Panc1 (cell line): Measurements from ENCODE around the gene ZFP92. TPM values are rescaled to one million over a fixed set of nuclear protein-coding genes. Genes with fewer than 3 reads are reported as not detected.

Source experiments
- ATAC-seq: fragments of 200-7000 bp; cut with Tn5 transposase; 2 replicates; pipeline ENCODE4 v1.9.1; 2020; ENCODE audit warnings: mild to moderate bottlenecking, moderate library complexity
- BruUV-seq: library from RNA; stranded (reverse); fragments of 400-500 nt; replicated peaks from 2 replicates; lab custom pipeline; 2021; lab: Mats Ljungman, UMichigan
- CTCF ChIA-PET: fragments of 300-600 bp; sonication (Branson Sonifier 250); formaldehyde crosslinking; loops from one replicate; lab custom pipeline; 2022; ENCODE audit warnings: antibody characterized with exemption; lab: Charles Lee
- POLR2A ChIA-PET: fragments of 300-600 bp; sonication (Branson Sonifier 250); formaldehyde crosslinking; loops from one replicate; lab custom pipeline; 2022; ENCODE audit warnings: antibody characterized with exemption; lab: Charles Lee
- DNase-seq: peaks from one replicate; pipeline ENCODE4 v3.0.0-alpha.2; 2010; ENCODE audit warnings: low read depth, low spot score
- H3K27ac ChIP-seq: 2 replicates; pipeline ENCODE4 v1.5.1; 2011; ENCODE audit warnings: mild to moderate bottlenecking, low read length, inconsistent platforms
- H3K27me3 ChIP-seq: fragments of 200-500 bp; sonication (Bioruptor generic); 2 replicates; pipeline ENCODE4 v1.6.0; 2014; ENCODE audit warnings: low read length, inconsistent platforms; ENCODE audit not compliant: control insufficient read depth, insufficient read depth
- H3K36me3 ChIP-seq: fragments of 200-500 bp; sonication (Bioruptor generic); 2 replicates; pipeline ENCODE4 v1.5.1; 2014; ENCODE audit warnings: inconsistent platforms, mild to moderate bottlenecking, low read length, moderate library complexity; ENCODE audit not compliant: control insufficient read depth, insufficient read depth
- H3K4me1 ChIP-seq: 2 replicates; pipeline ENCODE4 v1.5.1; 2011; ENCODE audit warnings: inconsistent platforms, mild to moderate bottlenecking, low read length, moderate library complexity; ENCODE audit not compliant: control insufficient read depth, insufficient read depth
- H3K4me3 ChIP-seq, 2 experiments: 2 replicates each; pipeline ENCODE4 v1.5.1; 2011 to 2012; ENCODE audit warnings: low read depth in 2 of 2, low read length in 2 of 2, mild to moderate bottlenecking in 2 of 2, inconsistent platforms in 1 of 2, moderate library complexity in 1 of 2
- H3K9me3 ChIP-seq: fragments of 200-500 bp; sonication (Bioruptor generic); 2 replicates; pipeline ENCODE4 v1.5.1; 2014; ENCODE audit warnings: low read depth, mild to moderate bottlenecking, inconsistent platforms, low read length, moderate library complexity; ENCODE audit not compliant: control insufficient read depth, insufficient read depth
- POLR2AphosphoS5 ChIP-seq: IDR thresholded peaks from 2 replicates; pipeline ENCODE4 v1.6.1; 2012; ENCODE audit warnings: mild to moderate bottlenecking, low read depth, low read length, moderate library complexity
- SIN3A ChIP-seq: IDR thresholded peaks from 2 replicates; pipeline ENCODE4 v1.6.1; 2012; ENCODE audit warnings: low read depth, mild to moderate bottlenecking, low read length, moderate library complexity, borderline replicate concordance; ENCODE audit not compliant: insufficient read depth
- TCF7L2 ChIP-seq: IDR thresholded peaks from 2 replicates; pipeline ENCODE4 v1.6.1; 2011; ENCODE audit warnings: mild to moderate bottlenecking, low read depth, low read length, inconsistent platforms
- in situ Hi-C: cut with HindIII; loops from 2 replicates; pipeline ENCODE4 v1.10.0; 2016; ENCODE audit warnings: low sequenced_read_pairs, low pct_unique_long_range_greater_than_20kb
- intact Hi-C: fragments of 100-400 bp; cut with micrococcal nuclease; formaldehyde crosslinking; loops from one replicate; pipeline ENCODE4 v1.10.0; 2022; ENCODE audit not compliant: unreplicated experiment
- total RNA-seq: library from RNA; stranded (reverse); gene quantifications from one replicate; pipeline ENCODE4 v1.2.1, GENCODE V29; 2021; ENCODE audit not compliant: unreplicated experiment
- TF ChIP-seq, protein P1 (sequence below): fragments of 450-650 bp; IDR thresholded peaks from 2 replicates; pipeline ENCODE4 v1.5.1; 2017; ENCODE audit warnings: mild to moderate bottlenecking
- TF ChIP-seq, protein P2 (sequence below), 2 experiments: IDR thresholded peaks; 2 replicates each; pipeline ENCODE4 v1.6.1; 2011 to 2012; ENCODE audit warnings: low read depth in 2 of 2, control low read depth in 1 of 2, low read length in 1 of 2, mild to moderate bottlenecking in 1 of 2, moderate library complexity in 1 of 2; ENCODE audit not compliant: insufficient read depth in 1 of 2

Gene ZFP92
- total RNA-seq, 1 experiment from 2014 or later, result 0.90 TPM

DNA sequence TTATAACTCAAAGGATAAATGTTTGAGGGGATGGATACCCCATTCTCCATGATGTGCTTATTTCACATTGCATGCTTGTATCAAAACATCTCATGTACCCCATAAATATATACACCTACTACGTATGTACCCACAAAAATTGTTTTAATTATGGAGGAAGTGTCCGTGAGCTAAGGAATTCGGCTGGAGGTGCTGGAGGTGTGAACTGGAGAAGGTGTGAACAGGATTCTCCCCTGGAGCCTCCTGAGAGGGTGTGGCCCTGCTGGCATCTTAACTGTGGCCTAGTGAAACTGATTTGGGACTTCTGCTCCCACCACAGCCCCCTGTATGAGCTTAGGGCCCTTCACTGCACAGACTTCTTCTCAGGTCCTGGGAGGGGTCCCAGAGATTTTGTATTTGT is 33.5 kb upstream of the ZFP92 start:
- ChIA-PET POLR2A (no interaction called here), CTCF (no interaction called here)
- Histone ChIP-seq H3K27me3 (peaks cover 4% of the 10 kb centered on the region; the same call in 1 of the 2 replicates), H3K36me3 (no peaks in the 10 kb centered on the region), H3K27ac (no peak overlapping the region), H3K4me3 (no peak overlapping the region), H3K9me3 (no peaks in the 10 kb centered on the region), H3K4me1 (no peaks in the 10 kb centered on the region)
- intact Hi-C loops (no loop called here), in situ Hi-C loops (no loop called here)
- TF ChIP-seq, protein P1, sequence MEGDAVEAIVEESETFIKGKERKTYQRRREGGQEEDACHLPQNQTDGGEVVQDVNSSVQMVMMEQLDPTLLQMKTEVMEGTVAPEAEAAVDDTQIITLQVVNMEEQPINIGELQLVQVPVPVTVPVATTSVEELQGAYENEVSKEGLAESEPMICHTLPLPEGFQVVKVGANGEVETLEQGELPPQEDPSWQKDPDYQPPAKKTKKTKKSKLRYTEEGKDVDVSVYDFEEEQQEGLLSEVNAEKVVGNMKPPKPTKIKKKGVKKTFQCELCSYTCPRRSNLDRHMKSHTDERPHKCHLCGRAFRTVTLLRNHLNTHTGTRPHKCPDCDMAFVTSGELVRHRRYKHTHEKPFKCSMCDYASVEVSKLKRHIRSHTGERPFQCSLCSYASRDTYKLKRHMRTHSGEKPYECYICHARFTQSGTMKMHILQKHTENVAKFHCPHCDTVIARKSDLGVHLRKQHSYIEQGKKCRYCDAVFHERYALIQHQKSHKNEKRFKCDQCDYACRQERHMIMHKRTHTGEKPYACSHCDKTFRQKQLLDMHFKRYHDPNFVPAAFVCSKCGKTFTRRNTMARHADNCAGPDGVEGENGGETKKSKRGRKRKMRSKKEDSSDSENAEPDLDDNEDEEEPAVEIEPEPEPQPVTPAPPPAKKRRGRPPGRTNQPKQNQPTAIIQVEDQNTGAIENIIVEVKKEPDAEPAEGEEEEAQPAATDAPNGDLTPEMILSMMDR, result no peak
- TF ChIP-seq, protein P2, sequence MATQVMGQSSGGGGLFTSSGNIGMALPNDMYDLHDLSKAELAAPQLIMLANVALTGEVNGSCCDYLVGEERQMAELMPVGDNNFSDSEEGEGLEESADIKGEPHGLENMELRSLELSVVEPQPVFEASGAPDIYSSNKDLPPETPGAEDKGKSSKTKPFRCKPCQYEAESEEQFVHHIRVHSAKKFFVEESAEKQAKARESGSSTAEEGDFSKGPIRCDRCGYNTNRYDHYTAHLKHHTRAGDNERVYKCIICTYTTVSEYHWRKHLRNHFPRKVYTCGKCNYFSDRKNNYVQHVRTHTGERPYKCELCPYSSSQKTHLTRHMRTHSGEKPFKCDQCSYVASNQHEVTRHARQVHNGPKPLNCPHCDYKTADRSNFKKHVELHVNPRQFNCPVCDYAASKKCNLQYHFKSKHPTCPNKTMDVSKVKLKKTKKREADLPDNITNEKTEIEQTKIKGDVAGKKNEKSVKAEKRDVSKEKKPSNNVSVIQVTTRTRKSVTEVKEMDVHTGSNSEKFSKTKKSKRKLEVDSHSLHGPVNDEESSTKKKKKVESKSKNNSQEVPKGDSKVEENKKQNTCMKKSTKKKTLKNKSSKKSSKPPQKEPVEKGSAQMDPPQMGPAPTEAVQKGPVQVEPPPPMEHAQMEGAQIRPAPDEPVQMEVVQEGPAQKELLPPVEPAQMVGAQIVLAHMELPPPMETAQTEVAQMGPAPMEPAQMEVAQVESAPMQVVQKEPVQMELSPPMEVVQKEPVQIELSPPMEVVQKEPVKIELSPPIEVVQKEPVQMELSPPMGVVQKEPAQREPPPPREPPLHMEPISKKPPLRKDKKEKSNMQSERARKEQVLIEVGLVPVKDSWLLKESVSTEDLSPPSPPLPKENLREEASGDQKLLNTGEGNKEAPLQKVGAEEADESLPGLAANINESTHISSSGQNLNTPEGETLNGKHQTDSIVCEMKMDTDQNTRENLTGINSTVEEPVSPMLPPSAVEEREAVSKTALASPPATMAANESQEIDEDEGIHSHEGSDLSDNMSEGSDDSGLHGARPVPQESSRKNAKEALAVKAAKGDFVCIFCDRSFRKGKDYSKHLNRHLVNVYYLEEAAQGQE (IDR thresholded peaks at IDR 0.05; ENCODE audit: insufficient read depth in 1 of 2, low read depth in 2 of 2, low read length in 1 of 2), result no peak
- ATAC-seq (no peak), DNase-seq (no peak)
- BruUV-seq, result no TSS peak

DNA sequence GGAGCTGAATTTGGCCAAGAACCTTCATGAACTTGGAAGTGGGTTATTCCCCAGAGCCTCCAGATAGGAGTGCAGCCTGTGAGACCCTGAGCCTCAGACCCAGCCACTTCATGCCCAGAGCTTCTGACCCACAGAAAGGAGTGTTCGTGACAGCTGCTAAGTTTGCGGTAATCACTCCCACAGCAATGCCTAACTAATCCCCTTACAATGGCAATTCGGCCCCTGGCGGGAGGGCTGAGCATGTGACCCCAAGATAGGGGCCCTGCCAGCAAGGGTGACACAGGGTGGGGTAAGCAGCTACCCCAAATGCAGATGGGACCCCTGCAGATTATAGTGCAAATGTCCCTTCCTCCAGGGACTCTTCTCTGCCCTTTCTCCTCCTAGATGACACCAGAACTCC is 32.7 kb upstream of the ZFP92 start:
- no peak for DNase-seq
- Histone ChIP-seq H3K4me1 (no peaks in the 10 kb centered on the region), H3K27ac (no peak overlapping the region), H3K36me3 (no peaks in the 10 kb centered on the region), H3K4me3 (no peak overlapping the region), H3K9me3 (no peaks in the 10 kb centered on the region), H3K27me3 (peaks cover under 1% of the 10 kb centered on the region; the same call in 1 of the 2 replicates)
- CTCF ChIA-PET, result no interaction called here
- in situ Hi-C loops, result no loop called here
- BruUV-seq, result no TSS peak
- TF ChIP-seq, protein P2 (IDR thresholded peaks at IDR 0.05; ENCODE audit: insufficient read depth in 1 of 2, low read depth in 2 of 2, low read length in 1 of 2), result no peak
- TF ChIP-seq POLR2AphosphoS5 (no peak), TCF7L2 (no peak), SIN3A (no peak)
- TF ChIP-seq, protein P1, result no peak
- no peak for ATAC-seq
- intact Hi-C loops, result no loop called here
- POLR2A ChIA-PET, result no interaction called here
